ENCODE data around the gene SLC22A14. TPM values are rescaled to one million over a fixed set of nuclear protein-coding genes. Genes with fewer than 3 reads are reported as not detected.

Gene SLC22A14
- total and polyA plus RNA-seq, 2 donors (not counting 3 experiments of a cell fraction or from before 2014, with no cell fraction given), result not detected

GRCh38 chr3:38253704-38254103, 28.4 kb upstream of the SLC22A14 start:
- DNase-seq (ENCODE audit: low read depth, low spot score) (no peak), FAIRE-seq (no peak)
- H3K9me3 ChIP-seq (replicated peaks; ENCODE audit: control insufficient read depth, insufficient read depth, low read length), result no peaks in the 10 kb centered on the region
- no peaks in the 10 kb centered on the region for H3K9me1 ChIP-seq (replicated peaks; ENCODE audit: control insufficient read depth, extremely low read depth, insufficient read depth, low read length)
- no peaks in the 10 kb centered on the region for H3K27me3 ChIP-seq (ENCODE audit: control insufficient read depth in 2 of 2, insufficient read depth in 2 of 2, low read length in 2 of 2)
- H3K4me3 ChIP-seq (replicated peaks in 1 of 3; ENCODE audit: insufficient read depth in 1 of 3, low read depth in 1 of 3, low read length in 3 of 3), result no peak overlapping the region
- H2AFZ ChIP-seq (ENCODE audit: low read depth, low read length), result no peak overlapping the region
- no peaks in the 10 kb centered on the region for H3K79me2 ChIP-seq (ENCODE audit: control insufficient read depth, insufficient read depth, low read length)
- H3K9ac ChIP-seq (replicated peaks; ENCODE audit: extremely low read depth, insufficient read depth, low read length), result no peak overlapping the region
- no peak overlapping the region for H3K4me2 ChIP-seq (ENCODE audit: insufficient read depth, low read length)
- TF ChIP-seq POLR2AphosphoS5 (IDR thresholded peaks at IDR 0.05; ENCODE audit: insufficient read depth, low read depth, low read length) (no peak), FOS (IDR thresholded peaks at IDR 0.05; ENCODE audit: borderline replicate concordance, insufficient read depth, low read length) (no peak), MYC (IDR thresholded peaks at IDR 0.05; ENCODE audit: low read depth, low read length) (no peak), JUN (IDR thresholded peaks at IDR 0.05; ENCODE audit: borderline replicate concordance, insufficient read depth, insufficient read length, low read depth) (no peak), MAX (IDR thresholded peaks at IDR 0.05; ENCODE audit: insufficient read depth, insufficient read length) (no peak), EZH2 (IDR thresholded peaks at IDR 0.05; ENCODE audit: borderline replicate concordance, low read depth, low read length, severe bottlenecking) (no peak), POLR2A (IDR thresholded peaks at IDR 0.05; ENCODE audit: low read depth, low read length) (no peak), GATA2 (IDR thresholded peaks at IDR 0.05; ENCODE audit: insufficient read depth, insufficient read length, low read depth, low read length) (no peak)
- dilution Hi-C loops (cut with MboI; ENCODE audit: extremely low pct_ligation_motif_present, low sequenced_read_pairs), result no loop called here
- intact Hi-C loops (cut with micrococcal nuclease), result no loop called here
- BruUV-seq (replicated peaks), result no TSS peak
- ChIA-PET POLR2A (no interaction called here), CTCF (interaction anchor here (1.1 kb wide), 1 partner anchor 44 kb away, joined by 3 read pairs; no protein-coding TSS in a partner anchor)
- H3K27ac ChIP-seq (ENCODE audit: insufficient read depth, low read depth, low read length), result no peak overlapping the region
- peaks cover 14 to 22% of the 10 kb centered on the region in 2 experiments for H3K36me3 ChIP-seq (ENCODE audit: control insufficient read depth in 2 of 2, extremely low read depth in 1 of 2, insufficient read depth in 2 of 2, low read length in 2 of 2)
- H4K20me1 ChIP-seq (replicated peaks; ENCODE audit: control insufficient read depth, extremely low read depth, insufficient read depth, low read length), result no peaks in the 10 kb centered on the region
- H3K4me1 ChIP-seq (ENCODE audit: control insufficient read depth, extremely low read depth, insufficient read depth, low read length), result no peaks in the 10 kb centered on the region

DNA sequence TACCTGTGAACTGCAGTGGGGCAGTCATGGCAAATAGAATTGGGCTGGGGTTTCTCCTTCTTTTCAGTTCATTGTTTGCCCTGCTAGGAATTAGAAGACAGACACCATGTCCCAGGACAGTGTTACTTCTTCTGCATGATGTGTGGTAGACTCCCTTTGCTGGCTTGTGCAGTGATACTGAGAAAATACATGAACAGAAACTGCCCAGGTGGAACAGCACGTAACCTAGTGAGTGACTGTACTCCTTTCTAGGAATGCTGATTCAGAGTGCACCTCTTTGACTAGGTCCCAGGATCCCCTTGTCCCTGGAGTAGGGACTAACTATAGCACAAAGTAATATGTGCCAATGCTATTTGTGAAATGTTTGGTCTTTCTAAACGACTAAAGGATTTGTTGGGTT, 27.2 kb upstream of the SLC22A14 start:
- Histone ChIP-seq H3K27me3 (ENCODE audit: control insufficient read depth in 2 of 2, insufficient read depth in 2 of 2, low read length in 2 of 2) (no peaks in the 10 kb centered on the region), H3K9me1 (replicated peaks; ENCODE audit: control insufficient read depth, extremely low read depth, insufficient read depth, low read length) (no peaks in the 10 kb centered on the region), H3K4me1 (ENCODE audit: control insufficient read depth, extremely low read depth, insufficient read depth, low read length) (no peaks in the 10 kb centered on the region), H4K20me1 (replicated peaks; ENCODE audit: control insufficient read depth, extremely low read depth, insufficient read depth, low read length) (no peaks in the 10 kb centered on the region), H2AFZ (ENCODE audit: low read depth, low read length) (no peak overlapping the region), H3K9ac (replicated peaks; ENCODE audit: extremely low read depth, insufficient read depth, low read length) (no peak overlapping the region), H3K4me3 (replicated peaks in 1 of 3; ENCODE audit: insufficient read depth in 1 of 3, low read depth in 1 of 3, low read length in 3 of 3) (no peak overlapping the region), H3K4me2 (ENCODE audit: insufficient read depth, low read length) (no peak overlapping the region), H3K79me2 (ENCODE audit: control insufficient read depth, insufficient read depth, low read length) (no peaks in the 10 kb centered on the region), H3K36me3 (ENCODE audit: control insufficient read depth in 2 of 2, extremely low read depth in 1 of 2, insufficient read depth in 2 of 2, low read length in 2 of 2) (peaks cover 14 to 18% of the 10 kb centered on the region in 2 experiments), H3K27ac (ENCODE audit: insufficient read depth, low read depth, low read length) (no peak overlapping the region), H3K9me3 (replicated peaks; ENCODE audit: control insufficient read depth, insufficient read depth, low read length) (no peaks in the 10 kb centered on the region)
- dilution Hi-C loops (cut with MboI; ENCODE audit: extremely low pct_ligation_motif_present, low sequenced_read_pairs) (no loop called here), intact Hi-C loops (cut with micrococcal nuclease) (no loop called here)
- FAIRE-seq (no peak), DNase-seq (ENCODE audit: low read depth, low spot score) (no peak)
- TF ChIP-seq JUN (IDR thresholded peaks at IDR 0.05; ENCODE audit: borderline replicate concordance, insufficient read depth, insufficient read length, low read depth), result no peak
- no peak for TF ChIP-seq FOS (IDR thresholded peaks at IDR 0.05; ENCODE audit: borderline replicate concordance, insufficient read depth, low read length)
- TF ChIP-seq GATA2 (IDR thresholded peaks at IDR 0.05; ENCODE audit: insufficient read depth, insufficient read length, low read depth, low read length), result no peak
- ChIA-PET CTCF (no interaction called here), POLR2A (no interaction called here)
- no TSS peak for BruUV-seq (replicated peaks)

Measured in endothelial cell of umbilical vein (primary cell).